Caco-2 (cell line): ENCODE measurements around the gene PDCD11. TPM values are rescaled to one million over a fixed set of nuclear protein-coding genes. Genes with fewer than 3 reads are reported as not detected.

Experiments used
- BruUV-seq: library from RNA; stranded (reverse); fragments of 400-500 nt; replicated peaks from 2 replicates; lab custom pipeline; 2021; lab: Mats Ljungman, UMichigan
- CTCF ChIA-PET: fragments of 300-600 bp; sonication (Branson Sonifier 250); formaldehyde crosslinking; loops from one replicate; lab custom pipeline; 2022; ENCODE audit warnings: antibody characterized with exemption; lab: Charles Lee
- POLR2A ChIA-PET: fragments of 300-600 bp; sonication (Branson Sonifier 250); formaldehyde crosslinking; loops from one replicate; lab custom pipeline; 2022; ENCODE audit warnings: antibody characterized with exemption; lab: Charles Lee
- DNase-seq, 2 experiments: peaks; one replicate each; pipeline versions ENCODE4 v3.0.0 to v3.0.0-alpha.2; 2020 to 2022
- H3K27me3 ChIP-seq: replicated peaks from 2 replicates; pipeline ENCODE4 v1.6.0; 2011; ENCODE audit warnings: low read length; ENCODE audit not compliant: control insufficient read depth, insufficient read depth
- H3K36me3 ChIP-seq: 2 replicates; pipeline ENCODE4 v1.5.1; 2011; ENCODE audit warnings: low read length; ENCODE audit not compliant: control insufficient read depth, insufficient read depth
- H3K4me1 ChIP-seq: fragments of 250-450 bp; sonication (Bioruptor Pico); 2 replicates; pipeline ENCODE4 v1.5.1; 2020; ENCODE audit warnings: mild to moderate bottlenecking
- H3K4me3 ChIP-seq: 2 replicates; pipeline ENCODE4 v1.5.1; 2011; ENCODE audit warnings: low read depth, mild to moderate bottlenecking, control low read depth, low read length
- H3K9me3 ChIP-seq: fragments of 250-450 bp; sonication (Bioruptor Pico); 2 replicates; pipeline ENCODE4 v1.5.1; 2020; ENCODE audit warnings: mild to moderate bottlenecking, moderate library complexity
- H3K27ac Mint-ChIP-seq: one replicate; pipeline ENCODE4 v1.8.0; 2022; ENCODE audit warnings: mixed read lengths; ENCODE audit not compliant: unreplicated experiment
- H3K27me3 Mint-ChIP-seq: one replicate; pipeline ENCODE4 v1.8.0; 2022; ENCODE audit warnings: mixed read lengths; ENCODE audit not compliant: insufficient read depth, unreplicated experiment
- H3K36me3 Mint-ChIP-seq: one replicate; pipeline ENCODE4 v1.8.0; 2022; ENCODE audit warnings: mild to moderate bottlenecking, mixed read lengths; ENCODE audit not compliant: insufficient read depth, unreplicated experiment
- H3K4me1 Mint-ChIP-seq: one replicate; pipeline ENCODE4 v1.8.0; 2022; ENCODE audit warnings: low read depth, mixed read lengths; ENCODE audit not compliant: unreplicated experiment
- H3K4me3 Mint-ChIP-seq: one replicate; pipeline ENCODE4 v1.8.0; 2022; ENCODE audit warnings: mild to moderate bottlenecking, moderate library complexity, mixed read lengths; ENCODE audit not compliant: unreplicated experiment
- H3K9me3 Mint-ChIP-seq: one replicate; pipeline ENCODE4 v1.8.0; 2022; ENCODE audit warnings: mixed read lengths; ENCODE audit not compliant: unreplicated experiment
- intact Hi-C: fragments of 100-400 bp; cut with micrococcal nuclease; formaldehyde crosslinking; loops from one replicate; pipeline ENCODE4 v1.10.0; 2022; ENCODE audit not compliant: unreplicated experiment
- total RNA-seq: library from RNA; stranded (reverse); gene quantifications from 2 replicates; pipeline ENCODE4 v1.2.3, GENCODE V29; 2022
- TF ChIP-seq, protein P1 (sequence below), 2 experiments: fragments of 200-600 bp in 1 of 2; IDR thresholded peaks; 1 replicate in 1 of 2; 2 replicates in 1 of 2; pipeline versions ENCODE4 v1.5.1 to v1.8.0; 2011 to 2022; ENCODE audit warnings: antibody characterized with exemption in 1 of 2, control low read depth in 1 of 2, inconsistent platforms in 1 of 2, low read depth in 1 of 2, low read length in 1 of 2, mild to moderate bottlenecking in 1 of 2, moderate library complexity in 1 of 2; ENCODE audit not compliant: insufficient read depth in 1 of 2, severe bottlenecking in 1 of 2, unreplicated experiment in 1 of 2

PDCD11 gene
- total RNA-seq, 1 experiment from 2014 or later: 55.3 TPM

DNA sequence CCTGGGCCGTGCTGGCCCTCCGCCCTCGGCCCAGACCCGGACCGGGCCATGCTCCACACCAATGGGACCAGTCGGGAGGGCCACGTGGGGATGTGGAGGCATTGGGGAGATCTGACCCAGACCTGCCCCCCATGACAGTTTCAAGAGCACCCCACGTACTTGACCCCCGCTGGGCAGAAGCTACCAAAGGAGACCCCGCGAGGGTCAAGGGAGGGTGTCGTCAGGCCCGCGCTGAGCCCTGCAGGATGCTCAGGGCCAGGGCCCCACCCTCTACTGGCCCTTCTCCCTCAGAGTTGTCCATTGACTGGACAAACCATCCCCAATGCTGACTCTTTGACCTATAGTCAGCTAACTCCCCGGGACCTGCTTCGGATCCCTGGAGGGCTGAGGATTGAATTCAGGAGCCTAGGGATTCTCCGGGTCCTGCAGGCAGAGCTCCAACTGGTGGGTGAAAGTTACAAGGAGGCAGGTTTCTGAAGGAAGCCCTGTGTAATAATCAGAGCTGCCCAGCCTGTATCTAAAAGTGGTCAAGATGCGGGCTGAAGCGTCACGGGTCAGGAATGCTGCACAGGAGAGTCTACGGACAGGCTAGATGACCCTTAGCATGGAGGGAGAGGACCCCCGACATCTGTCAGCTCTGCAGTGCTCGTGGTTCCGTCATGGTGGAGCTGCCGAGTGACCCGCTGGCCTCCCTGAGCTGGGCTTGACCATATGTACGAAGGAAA lies 56.2 kb downstream of the PDCD11 start:
- intact Hi-C loops: loop anchor here (5.0 kb wide), 1 partner anchor 35 kb away; no protein-coding TSS in a partner anchor
- Histone ChIP-seq H3K27me3 (no peaks in the 10 kb centered on the region), H3K4me1 (peaks cover 5% of the 10 kb centered on the region; the same call in 1 of the 2 replicates), H3K36me3 (no peaks in the 10 kb centered on the region), H3K9me3 (no peaks in the 10 kb centered on the region), H3K4me3 (peak overlapping the region; percentile 30)
- Mint-ChIP-seq H3K27ac (no peak overlapping the region), H3K4me3 (peak overlapping the region; percentile 70), H3K4me1 (no peaks in the 10 kb centered on the region), H3K27me3 (no peaks in the 10 kb centered on the region), H3K9me3 (no peaks in the 10 kb centered on the region), H3K36me3 (peaks cover 5% of the 10 kb centered on the region)
- DNase-seq: no peak
- POLR2A ChIA-PET: interaction anchor here (0.5 kb wide), 1 partner anchor 320 kb away, joined by 6 read pairs; no protein-coding TSS in a partner anchor
- CTCF ChIA-PET: interaction anchor here (1.1 kb wide), 1 partner anchor 33 kb away, joined by 5 read pairs; no protein-coding TSS in a partner anchor
- TF ChIP-seq, protein P1, sequence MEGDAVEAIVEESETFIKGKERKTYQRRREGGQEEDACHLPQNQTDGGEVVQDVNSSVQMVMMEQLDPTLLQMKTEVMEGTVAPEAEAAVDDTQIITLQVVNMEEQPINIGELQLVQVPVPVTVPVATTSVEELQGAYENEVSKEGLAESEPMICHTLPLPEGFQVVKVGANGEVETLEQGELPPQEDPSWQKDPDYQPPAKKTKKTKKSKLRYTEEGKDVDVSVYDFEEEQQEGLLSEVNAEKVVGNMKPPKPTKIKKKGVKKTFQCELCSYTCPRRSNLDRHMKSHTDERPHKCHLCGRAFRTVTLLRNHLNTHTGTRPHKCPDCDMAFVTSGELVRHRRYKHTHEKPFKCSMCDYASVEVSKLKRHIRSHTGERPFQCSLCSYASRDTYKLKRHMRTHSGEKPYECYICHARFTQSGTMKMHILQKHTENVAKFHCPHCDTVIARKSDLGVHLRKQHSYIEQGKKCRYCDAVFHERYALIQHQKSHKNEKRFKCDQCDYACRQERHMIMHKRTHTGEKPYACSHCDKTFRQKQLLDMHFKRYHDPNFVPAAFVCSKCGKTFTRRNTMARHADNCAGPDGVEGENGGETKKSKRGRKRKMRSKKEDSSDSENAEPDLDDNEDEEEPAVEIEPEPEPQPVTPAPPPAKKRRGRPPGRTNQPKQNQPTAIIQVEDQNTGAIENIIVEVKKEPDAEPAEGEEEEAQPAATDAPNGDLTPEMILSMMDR (IDR thresholded peaks at IDR 0.05; ENCODE audit: insufficient read depth in 1 of 2, low read depth in 1 of 2, low read length in 1 of 2, severe bottlenecking in 1 of 2, unreplicated experiment in 1 of 2): no peak
- BruUV-seq: no TSS peak

DNA sequence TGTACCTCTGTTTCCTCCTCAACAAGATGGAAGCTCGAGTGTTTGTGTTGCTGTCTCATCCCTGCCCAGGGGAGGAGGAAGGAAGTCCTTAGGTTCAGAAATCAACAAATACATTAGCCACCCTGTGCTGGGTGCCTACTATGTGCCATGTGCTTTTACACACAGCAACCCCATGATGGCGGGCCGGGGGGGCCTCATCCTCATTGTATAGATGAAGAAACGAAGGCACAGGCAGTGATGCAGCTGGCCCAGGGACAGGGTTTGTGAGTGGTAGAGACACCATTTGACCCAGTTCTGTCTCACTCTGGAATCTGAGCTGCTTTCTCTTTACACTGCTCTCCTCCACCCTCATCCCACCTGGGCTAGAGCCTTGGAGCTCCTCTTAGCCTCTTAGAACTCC lies 57.6 kb downstream of the PDCD11 start:
- H3K4me3 Mint-ChIP-seq: no peak overlapping the region
- Histone ChIP-seq H3K4me3 (no peak overlapping the region), H3K4me1 (peaks cover 5% of the 10 kb centered on the region; the same call in 1 of the 2 replicates), H3K27me3 (no peaks in the 10 kb centered on the region), H3K9me3 (no peaks in the 10 kb centered on the region), H3K36me3 (no peaks in the 10 kb centered on the region)
- no peaks in the 10 kb centered on the region for H3K4me1 Mint-ChIP-seq
- intact Hi-C loops: loop anchor here (5.0 kb wide), 1 partner anchor 33 kb away; no protein-coding TSS in a partner anchor
- H3K27ac Mint-ChIP-seq: no peak overlapping the region
- ChIA-PET POLR2A (no interaction called here), CTCF (no interaction called here)
- H3K9me3 Mint-ChIP-seq: no peaks in the 10 kb centered on the region
- peaks cover 5% of the 10 kb centered on the region for H3K36me3 Mint-ChIP-seq
- H3K27me3 Mint-ChIP-seq: no peaks in the 10 kb centered on the region
- TF ChIP-seq, protein P1 (IDR thresholded peaks at IDR 0.05; ENCODE audit: insufficient read depth in 1 of 2, low read depth in 1 of 2, low read length in 1 of 2, severe bottlenecking in 1 of 2, unreplicated experiment in 1 of 2): no peak
- no peak for DNase-seq
- no TSS peak for BruUV-seq

DNA sequence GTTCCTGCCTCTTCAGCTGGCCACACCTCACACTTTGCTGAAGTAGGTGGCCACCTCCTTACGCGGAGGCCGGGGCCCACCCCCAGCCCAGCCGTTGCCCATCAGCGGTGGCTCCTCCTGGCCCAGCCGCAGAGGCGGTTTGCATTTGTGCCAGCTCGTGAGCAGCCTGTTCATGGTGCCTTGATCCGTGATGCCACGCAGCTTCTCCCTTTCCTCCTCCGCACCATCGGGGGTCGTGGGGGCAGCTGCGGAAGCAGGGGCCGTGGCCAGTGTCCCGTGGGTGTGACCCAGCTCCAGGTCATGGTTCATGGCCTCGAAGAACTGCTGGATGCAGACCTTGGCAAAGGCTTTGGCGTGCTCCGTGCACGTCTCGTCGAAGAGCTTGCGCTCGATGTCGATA lies 58.8 kb downstream of the PDCD11 start:
- H3K9me3 ChIP-seq: no peaks in the 10 kb centered on the region
- H3K27me3 Mint-ChIP-seq: no peaks in the 10 kb centered on the region
- no peaks in the 10 kb centered on the region for H3K9me3 Mint-ChIP-seq
- peaks cover 5% of the 10 kb centered on the region; the same call in 1 of the 2 replicates for H3K4me1 ChIP-seq
- intact Hi-C loops: no loop called here
- ChIA-PET POLR2A (no interaction called here), CTCF (no interaction called here)
- no TSS peak for BruUV-seq
- no peaks in the 10 kb centered on the region for H3K27me3 ChIP-seq
- TF ChIP-seq, protein P1 (IDR thresholded peaks at IDR 0.05; ENCODE audit: insufficient read depth in 1 of 2, low read depth in 1 of 2, low read length in 1 of 2, severe bottlenecking in 1 of 2, unreplicated experiment in 1 of 2): no peak
- no peaks in the 10 kb centered on the region for H3K36me3 ChIP-seq
- peaks cover 5% of the 10 kb centered on the region for H3K36me3 Mint-ChIP-seq
- H3K27ac Mint-ChIP-seq: no peak overlapping the region
- H3K4me1 Mint-ChIP-seq: no peaks in the 10 kb centered on the region
- no peak overlapping the region for H3K4me3 Mint-ChIP-seq
- no peak overlapping the region for H3K4me3 ChIP-seq
- DNase-seq: no peak
